ENCODE data around the gene NHERF1. TPM values are rescaled to one million over a fixed set of nuclear protein-coding genes. Genes with fewer than 3 reads are reported as not detected.

Gene NHERF1
- total RNA-seq, 4 donors from 2014 or later, result 8.9 to 12.1 (median 11.0) TPM

GRCh38 chr17:74808714-74809430 is 60.4 kb downstream of the NHERF1 start:
- no peak for DNase-seq (ENCODE audit: extremely low spot score)
- 84% methylated on average over 16 of the region's 17 CpGs for WGBS
- intact Hi-C loops (cut with DNase I), result no loop called here
- TF ChIP-seq POLR2A (IDR thresholded peaks at IDR 0.05; ENCODE audit: low read depth) (no peak), POLR2AphosphoS5 (IDR thresholded peaks at IDR 0.05) (no peak), EP300 (IDR thresholded peaks at IDR 0.05) (no peak), CTCF (IDR thresholded peaks at IDR 0.05) (no peak)
- Histone ChIP-seq H3K4me3 (no peak overlapping the region), H3K4me1 (peaks cover 5 to 25% (median 15%) of the 10 kb centered on the region in 4 donors), H3K27ac (replicated peaks in 1 of 4) (no peak overlapping the region), H3K27me3 (no peaks in the 10 kb centered on the region), H3K36me3 (peaks cover 0 to 44% (median 17%) of the 10 kb centered on the region in 4 donors), H3K9me3 (no peaks in the 10 kb centered on the region)

- no peak overlapping the region for H3K4me3 ChIP-seq
- TF ChIP-seq POLR2AphosphoS5 (IDR thresholded peaks at IDR 0.05) (no peak), CTCF (IDR thresholded peaks at IDR 0.05) (no peak)
- WGBS, result 87% methylated on average over 15 of the region's 15 CpGs
- peak overlapping the region in 1 of 4 donors; percentile 27 for H3K27ac ChIP-seq (replicated peaks in 1 of 4)
- no peak for DNase-seq (ENCODE audit: extremely low spot score)
- H3K36me3 ChIP-seq, result peaks cover 0 to 35% (median 12%) of the 10 kb centered on the region in 4 donors
- H3K9me3 ChIP-seq, result no peaks in the 10 kb centered on the region
- H3K4me1 ChIP-seq, result peaks cover 10 to 20% (median 15%) of the 10 kb centered on the region in 4 donors
- intact Hi-C loops (cut with DNase I), result no loop called here
- no peaks in the 10 kb centered on the region for H3K27me3 ChIP-seq
These were observed 62.5 kb downstream of the NHERF1 start for GRCh38 chr17:74810699-74811485.

- peaks cover 10 to 20% (median 15%) of the 10 kb centered on the region in 4 donors for H3K4me1 ChIP-seq
- H3K27ac ChIP-seq (replicated peaks in 1 of 4), result peak overlapping the region; percentile 31 to 62 (median 56)
- intact Hi-C loops (cut with DNase I), result no loop called here
- 44% methylated on average over 22 of the region's 23 CpGs for WGBS
- H3K27me3 ChIP-seq, result no peaks in the 10 kb centered on the region
- no peak for DNase-seq (ENCODE audit: extremely low spot score)
- TF ChIP-seq POLR2AphosphoS5 (IDR thresholded peaks at IDR 0.05) (no peak), POLR2A (IDR thresholded peaks at IDR 0.05; ENCODE audit: low read depth) (no peak), EP300 (IDR thresholded peaks at IDR 0.05) (no peak), CTCF (IDR thresholded peaks at IDR 0.05) (no peak)
- H3K36me3 ChIP-seq, result peaks cover 0 to 37% (median 8%) of the 10 kb centered on the region in 4 donors
- no peak overlapping the region for H3K4me3 ChIP-seq
- no peaks in the 10 kb centered on the region for H3K9me3 ChIP-seq
These were observed 63.9 kb downstream of the NHERF1 start for GRCh38 chr17:74812109-74813009.

- no peaks in the 10 kb centered on the region for H3K9me3 ChIP-seq
- TF ChIP-seq POLR2A (IDR thresholded peaks at IDR 0.05; ENCODE audit: low read depth) (no peak), EP300 (IDR thresholded peaks at IDR 0.05) (no peak), POLR2AphosphoS5 (IDR thresholded peaks at IDR 0.05) (no peak), CTCF (IDR thresholded peaks at IDR 0.05) (no peak)
- H3K36me3 ChIP-seq, result peaks cover 0 to 32% (median 17%) of the 10 kb centered on the region in 4 donors
- H3K4me3 ChIP-seq, result no peak overlapping the region
- intact Hi-C loops (cut with DNase I), result no loop called here
- H3K4me1 ChIP-seq, result peaks cover 10 to 20% (median 15%) of the 10 kb centered on the region in 4 donors
- no peak for DNase-seq (ENCODE audit: extremely low spot score)
- WGBS, result 93% methylated on average over 3 of the region's 5 CpGs
- H3K27me3 ChIP-seq, result no peaks in the 10 kb centered on the region
- H3K27ac ChIP-seq (replicated peaks in 1 of 4), result no peak overlapping the region
These were observed 66.0 kb downstream of the NHERF1 start for GRCh38 chr17:74814453-74814852.
